SH-SY5Y (cell line): Measurements from ENCODE around the gene SMIM10L2A.

Experiments used
- GATA2 ChIP-seq: IDR thresholded peaks from 2 replicates; pipeline ENCODE4 v1.6.1; 2011; ENCODE audit warnings: mild to moderate bottlenecking, low read depth, low read length
- GATA3 ChIP-seq: IDR thresholded peaks from 2 replicates; pipeline ENCODE4 v1.6.1; 2011; ENCODE audit warnings: low read depth, mild to moderate bottlenecking, low read length, moderate library complexity

The SMIM10L2A gene

GRCh38 chrX:135410861-135411627 lies 10.7 kb upstream of the SMIM10L2A start:
- no peak for TF ChIP-seq GATA2
- TF ChIP-seq GATA3, result no peak

GRCh38 chrX:135411893-135412292 lies 9.9 kb upstream of the SMIM10L2A start:
- TF ChIP-seq GATA2 (no peak), GATA3 (no peak)

GRCh38 chrX:135416546-135416945 lies 5.2 kb upstream of the SMIM10L2A start:
- no peak for TF ChIP-seq GATA3
- TF ChIP-seq GATA2, result no peak

DNA sequence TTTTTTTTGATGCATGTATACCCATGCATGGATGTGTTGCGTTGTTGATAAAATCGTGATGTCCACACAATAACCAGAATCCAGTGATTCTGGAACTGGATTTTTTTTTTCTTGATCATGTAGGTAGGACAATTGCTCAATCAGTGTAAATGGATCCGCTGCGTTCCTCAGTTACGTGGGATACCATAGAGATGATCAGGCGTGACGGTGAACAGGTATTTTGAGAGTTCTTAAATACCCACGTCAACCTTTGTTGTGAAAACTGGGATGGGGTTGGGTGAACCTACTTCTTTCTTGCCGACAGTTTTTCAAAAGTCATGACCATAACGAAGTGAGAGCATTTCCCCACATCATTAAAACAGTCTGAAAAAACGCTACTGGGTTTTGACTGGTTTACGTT lies 913 bp upstream of the SMIM10L2A start:
- no peak for TF ChIP-seq GATA2
- no peak for TF ChIP-seq GATA3

DNA sequence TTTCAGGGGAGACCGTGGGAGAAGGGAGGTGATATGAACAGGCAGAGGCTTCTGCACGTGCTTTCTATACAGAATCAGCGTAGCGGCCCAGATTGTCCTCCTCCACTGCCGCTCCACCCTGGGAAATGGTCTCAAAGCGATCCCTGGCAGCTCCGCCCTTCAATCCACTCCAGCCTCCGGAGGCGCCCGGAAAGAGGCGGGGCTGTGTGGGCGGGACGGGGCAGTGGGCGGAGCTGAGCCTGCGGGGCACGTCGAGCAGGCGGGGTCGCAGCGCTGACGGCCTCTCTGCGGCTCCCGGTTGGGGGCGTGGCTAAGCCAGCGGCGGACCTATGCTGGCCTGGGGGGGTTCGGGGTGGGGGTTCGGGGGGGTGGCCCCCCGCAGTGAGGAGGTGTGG lies 210 bp upstream of the SMIM10L2A start:
- TF ChIP-seq GATA2 (no peak), GATA3 (no peak)

DNA sequence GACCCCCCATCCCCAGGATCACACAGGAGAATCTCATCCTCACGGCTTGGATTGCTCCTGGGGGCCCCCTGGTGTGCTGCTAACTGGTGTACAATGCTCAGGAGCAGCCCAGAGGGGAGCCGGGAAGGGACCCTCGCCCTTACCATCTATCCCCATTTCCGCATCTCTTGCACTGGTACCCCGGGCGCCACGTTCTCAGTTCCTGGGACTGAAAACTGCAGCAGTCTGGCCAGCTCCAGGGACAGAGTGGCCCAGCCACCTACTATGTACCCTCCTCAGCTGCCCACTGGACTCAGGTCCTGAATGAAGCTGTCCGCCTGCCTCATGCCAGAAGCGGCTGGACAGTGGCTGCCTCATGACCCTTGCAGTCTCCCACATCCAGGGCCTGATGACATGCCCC lies 2.7 kb downstream of the SMIM10L2A start:
- TF ChIP-seq GATA2 (no peak), GATA3 (no peak)

DNA sequence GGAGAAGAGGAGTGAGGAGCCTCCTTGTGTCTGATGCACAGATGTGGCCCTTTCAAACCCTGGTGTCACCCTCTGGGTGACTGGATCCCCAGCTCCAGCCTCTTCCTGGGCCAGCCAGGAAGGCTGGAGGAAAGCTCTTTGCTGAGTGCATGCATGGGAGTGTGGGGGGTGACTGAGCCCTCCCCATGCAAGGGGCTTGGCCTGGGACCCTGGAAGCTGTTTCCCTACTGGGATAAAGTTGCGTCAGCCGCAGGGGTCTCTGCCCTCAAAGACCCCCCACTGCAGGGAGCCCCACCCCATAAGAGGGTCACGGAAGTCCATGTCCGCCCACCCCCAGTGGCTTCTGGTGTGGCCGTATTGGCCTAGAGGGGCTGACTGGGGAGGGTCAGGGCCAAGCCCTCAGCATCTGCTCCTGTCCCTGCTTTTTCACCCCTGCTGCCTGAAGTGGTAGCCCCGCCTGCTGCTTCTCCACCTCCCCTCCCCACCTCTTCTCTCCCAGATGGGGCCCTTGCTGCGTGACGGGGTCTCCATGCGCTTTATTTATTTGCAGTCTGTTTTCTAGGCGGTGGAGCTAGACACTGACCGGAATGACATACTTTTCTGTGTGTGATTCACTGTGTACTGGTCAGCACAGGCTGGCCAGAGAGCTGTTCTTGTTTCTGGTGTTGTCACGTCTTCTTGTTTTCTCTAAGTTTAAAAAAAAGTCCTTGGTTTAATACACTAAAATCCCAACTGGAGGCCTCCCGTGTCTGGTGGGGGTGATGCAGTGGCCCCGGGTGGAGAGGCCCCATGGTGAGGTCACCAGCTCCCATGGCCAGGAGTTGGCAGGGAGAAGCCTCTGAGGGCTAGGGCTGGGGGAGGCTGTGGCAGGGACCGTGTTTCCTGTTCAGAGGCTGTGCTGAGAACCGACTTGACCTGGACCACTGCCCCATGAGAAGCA lies 3.6 kb downstream of the SMIM10L2A start:
- no peak for TF ChIP-seq GATA2

DNA sequence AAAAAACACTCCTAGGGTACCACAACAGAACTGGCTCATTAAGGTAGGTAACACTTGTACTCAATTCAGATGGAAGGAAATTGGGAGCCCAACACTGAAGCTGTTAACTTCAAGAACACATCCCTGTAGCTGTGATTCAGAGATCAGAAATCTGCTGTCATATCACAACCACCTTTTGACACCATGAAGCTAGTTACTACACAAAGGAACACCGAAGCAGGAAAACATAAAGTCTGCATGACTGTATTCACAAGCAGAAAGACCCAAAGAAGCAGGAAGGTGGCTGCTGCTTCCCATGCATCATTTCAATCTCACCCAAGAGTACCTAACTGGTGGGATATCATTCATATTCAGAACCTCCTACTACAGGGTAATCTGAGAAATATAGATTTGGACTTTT lies 7.7 kb downstream of the SMIM10L2A start:
- no peak for TF ChIP-seq GATA2
- no peak for TF ChIP-seq GATA3

- TF ChIP-seq GATA3 (no peak), GATA2 (no peak)
Measured at GRCh38 chrX:135431886-135432285, 10.1 kb downstream of the SMIM10L2A start.

- TF ChIP-seq GATA3 (no peak), GATA2 (no peak)
Measured at GRCh38 chrX:135432453-135432852, 10.7 kb downstream of the SMIM10L2A start.

DNA sequence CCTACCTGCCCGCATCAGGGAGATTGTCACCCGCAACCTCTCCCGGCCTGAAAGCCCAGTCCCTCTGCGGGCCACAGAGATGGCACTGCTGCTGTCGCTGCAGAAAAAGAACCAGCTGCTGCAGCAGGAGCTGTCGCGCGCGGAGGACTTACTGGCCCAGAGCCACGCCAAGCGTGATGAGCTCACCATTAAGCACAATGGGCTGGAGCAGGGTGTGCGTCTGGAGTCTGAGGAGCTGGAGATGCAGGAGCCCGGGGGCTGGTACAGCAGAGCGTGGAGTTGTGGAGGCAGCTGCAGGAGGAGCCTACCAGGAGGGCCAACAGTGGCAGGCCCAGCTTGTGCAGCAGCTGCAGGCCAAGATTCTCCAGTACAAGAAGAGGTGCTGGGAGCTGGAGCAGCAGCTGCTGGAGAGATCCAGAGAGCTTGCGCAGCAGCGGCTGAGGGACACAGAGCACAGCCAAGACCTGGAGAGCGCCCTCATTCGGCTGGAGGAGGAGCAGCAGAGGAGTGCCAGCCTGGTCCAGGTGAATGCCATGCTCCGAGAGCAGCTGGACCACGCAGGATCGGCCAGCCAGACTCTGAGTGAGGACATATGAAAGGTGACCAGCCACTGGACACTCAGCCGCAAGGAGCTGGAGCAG lies 11.3 kb downstream of the SMIM10L2A start:
- TF ChIP-seq GATA3 (no peak), GATA2 (no peak)

- TF ChIP-seq GATA2, result no peak
- TF ChIP-seq GATA3, result no peak
Measured at GRCh38 chrX:135433531-135434257, 11.9 kb downstream of the SMIM10L2A start.

DNA sequence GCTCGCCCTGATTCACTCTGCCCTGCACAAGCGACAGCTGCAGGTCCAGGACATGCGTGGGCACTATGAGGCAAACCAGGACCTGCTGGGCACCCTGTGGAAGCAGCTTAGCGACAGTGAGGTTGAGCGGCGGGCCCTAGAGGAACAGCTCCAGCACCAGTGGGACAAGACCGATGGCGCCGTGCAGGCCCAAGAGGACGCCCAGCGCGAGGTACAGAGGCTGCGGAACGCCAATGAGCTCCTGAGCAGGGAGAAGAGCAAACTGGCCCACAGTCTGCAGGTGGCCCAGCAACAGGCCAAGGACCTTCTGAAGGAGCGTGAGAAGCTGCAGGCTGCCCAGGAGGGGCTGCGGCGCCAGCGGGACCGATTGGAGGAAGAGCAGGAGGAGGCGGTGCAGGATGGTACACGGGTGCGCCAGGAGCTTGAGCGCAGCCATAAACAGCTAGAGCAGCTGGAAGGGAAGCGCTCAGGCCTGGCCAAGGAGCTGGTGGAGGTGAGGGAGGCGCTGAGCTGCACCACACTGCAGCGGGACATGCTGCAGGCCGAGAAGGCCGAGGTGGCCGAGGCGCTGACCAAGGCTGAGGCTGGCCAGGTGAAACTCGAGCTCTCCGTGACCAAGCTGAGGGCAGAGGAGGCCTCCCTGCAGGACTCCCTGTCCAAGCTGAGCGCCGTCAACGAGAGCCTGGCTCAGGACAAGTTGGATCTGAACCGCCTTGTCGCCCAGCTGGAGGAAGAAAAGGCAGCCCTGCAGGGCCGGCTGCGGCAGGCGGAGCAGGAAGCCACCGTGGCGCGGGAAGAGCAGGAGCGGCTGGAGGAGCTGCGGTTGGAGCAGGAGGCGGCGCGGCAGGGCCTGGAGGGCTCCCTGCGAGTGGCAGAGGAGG lies 12.8 kb downstream of the SMIM10L2A start:
- TF ChIP-seq GATA2, result no peak
- no peak for TF ChIP-seq GATA3
